OCI-LY7 (cell line): ENCODE data around the gene BTBD18.

Experiments used
- EZH2phosphoT487 ChIP-seq: fragments of 200-600 bp; sonication (generic); IDR thresholded peaks from 2 replicates; pipeline ENCODE4 v1.6.1; 2018; ENCODE audit warnings: low read depth, borderline replicate concordance, mild to moderate bottlenecking, mixed run types, antibody characterized with exemption, low read length, moderate library complexity, mixed read lengths
- TF ChIP-seq, protein P1 (sequence below): fragments of 200-600 bp; sonication (generic); conservative IDR thresholded peaks from 2 replicates; pipeline ENCODE4 v1.5.1; 2014; ENCODE audit warnings: mild to moderate bottlenecking, antibody characterized with exemption, low read length, moderate library complexity, mixed read lengths

DNA sequence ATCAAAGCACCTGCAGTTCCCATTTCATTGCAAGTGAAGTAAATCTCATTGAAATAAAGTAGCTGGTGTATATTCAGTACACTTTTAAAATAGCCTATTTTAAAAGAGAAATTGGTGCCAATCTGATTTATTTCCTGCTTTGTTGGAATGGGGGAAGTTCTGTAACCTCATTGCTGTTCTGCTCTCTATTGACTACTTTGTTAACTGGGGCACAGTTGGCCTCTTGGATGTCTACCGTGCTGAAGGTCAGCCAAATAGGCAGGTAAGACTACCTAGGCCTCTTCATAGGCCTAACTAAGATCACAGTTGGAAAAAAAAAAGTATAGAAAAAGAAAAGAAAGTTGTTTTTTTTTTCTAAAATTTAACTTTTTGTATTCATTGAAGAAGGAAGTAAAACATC lies 19.2 kb upstream of the BTBD18 start:
- TF ChIP-seq, protein P1, sequence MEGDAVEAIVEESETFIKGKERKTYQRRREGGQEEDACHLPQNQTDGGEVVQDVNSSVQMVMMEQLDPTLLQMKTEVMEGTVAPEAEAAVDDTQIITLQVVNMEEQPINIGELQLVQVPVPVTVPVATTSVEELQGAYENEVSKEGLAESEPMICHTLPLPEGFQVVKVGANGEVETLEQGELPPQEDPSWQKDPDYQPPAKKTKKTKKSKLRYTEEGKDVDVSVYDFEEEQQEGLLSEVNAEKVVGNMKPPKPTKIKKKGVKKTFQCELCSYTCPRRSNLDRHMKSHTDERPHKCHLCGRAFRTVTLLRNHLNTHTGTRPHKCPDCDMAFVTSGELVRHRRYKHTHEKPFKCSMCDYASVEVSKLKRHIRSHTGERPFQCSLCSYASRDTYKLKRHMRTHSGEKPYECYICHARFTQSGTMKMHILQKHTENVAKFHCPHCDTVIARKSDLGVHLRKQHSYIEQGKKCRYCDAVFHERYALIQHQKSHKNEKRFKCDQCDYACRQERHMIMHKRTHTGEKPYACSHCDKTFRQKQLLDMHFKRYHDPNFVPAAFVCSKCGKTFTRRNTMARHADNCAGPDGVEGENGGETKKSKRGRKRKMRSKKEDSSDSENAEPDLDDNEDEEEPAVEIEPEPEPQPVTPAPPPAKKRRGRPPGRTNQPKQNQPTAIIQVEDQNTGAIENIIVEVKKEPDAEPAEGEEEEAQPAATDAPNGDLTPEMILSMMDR, result no peak
- no peak for TF ChIP-seq EZH2phosphoT487
